Measurements from ENCODE around the gene PLXNA2. TPM values are rescaled to one million over a fixed set of nuclear protein-coding genes. Genes with fewer than 3 reads are reported as not detected.

PLXNA2 gene
- total and polyA plus RNA-seq, 2 of the 4 experiments (the other 2 are of a cell fraction): 0.72 to 1.1 TPM

DNA sequence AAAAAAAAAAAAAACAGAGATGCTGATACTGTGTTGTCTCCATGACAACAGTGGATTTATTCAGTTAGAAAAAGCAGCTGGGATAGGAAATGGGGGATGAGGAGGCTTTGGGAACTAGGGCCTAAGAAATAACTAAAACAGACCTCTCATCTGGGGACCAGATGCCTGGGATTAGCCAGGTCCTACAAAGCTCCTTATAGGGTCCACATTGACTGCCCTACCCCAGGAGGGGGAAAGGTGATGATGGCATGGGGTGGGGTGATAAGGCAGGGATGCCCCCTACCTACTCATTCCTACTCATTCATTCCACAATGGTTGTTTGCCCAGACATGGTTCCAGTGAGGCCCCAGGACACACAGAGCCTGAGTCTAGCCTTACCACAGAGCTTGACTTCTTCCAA is 131.2 kb downstream of the PLXNA2 start:
- H3K14ac ChIP-seq (replicated peaks; ENCODE audit: low read depth, low read length): no peak overlapping the region
- H3K23ac ChIP-seq (ENCODE audit: low read depth, low read length): no peak overlapping the region
- H2BK20ac ChIP-seq (ENCODE audit: low read depth, low read length): no peak overlapping the region
- H3K4me2 ChIP-seq (ENCODE audit: low read depth, low read length): no peak overlapping the region
- H3K9ac ChIP-seq (ENCODE audit: low read depth, low read length): no peak overlapping the region
- ATAC-seq (ENCODE audit: low read depth): no peak
- H4K91ac ChIP-seq (ENCODE audit: insufficient read depth, low read depth, low read length): no peak overlapping the region
- H2BK15ac ChIP-seq (ENCODE audit: low read depth, low read length): no peak overlapping the region
- POLR2A ChIA-PET (ENCODE audit: unreplicated experiment): no interaction called here
- no peaks in the 10 kb centered on the region for H4K20me1 ChIP-seq (ENCODE audit: insufficient read depth, low read length)
- dilution Hi-C loops (cut with HindIII; ENCODE audit: low sequenced_read_pairs, unreplicated experiment): no loop called here
- no peaks in the 10 kb centered on the region for H3K27me3 ChIP-seq (ENCODE audit: control insufficient read depth, insufficient read depth, low read length)
- no peak overlapping the region for H2AFZ ChIP-seq (replicated peaks; ENCODE audit: low read length, poor library complexity)
- in situ Hi-C loops (cut with MboI; ENCODE audit: low sequenced_read_pairs): no loop called here
- no peaks in the 10 kb centered on the region for H3K36me3 ChIP-seq (ENCODE audit: control insufficient read depth, insufficient read depth, low read length)
- peak overlapping the region; percentile 50 for H2AK9ac ChIP-seq (replicated peaks; ENCODE audit: low read depth, low read length, poor library complexity)
- no peak overlapping the region for H4K8ac ChIP-seq (ENCODE audit: low read depth in 2 of 2, low read length in 2 of 2)
- H3K4me3 ChIP-seq (ENCODE audit: insufficient read depth, low read depth, low read length): no peak overlapping the region
- no TSS peak for BruUV-seq (replicated peaks)
- H2BK5ac ChIP-seq (ENCODE audit: low read depth, low read length, poor library complexity, severe bottlenecking): no peak overlapping the region
- H3K9me3 ChIP-seq (ENCODE audit: control insufficient read depth, insufficient read depth, low read length): no peaks in the 10 kb centered on the region
- H3K9me1 ChIP-seq (ENCODE audit: insufficient read depth, low read length): no peaks in the 10 kb centered on the region; the same call in 1 of the 2 replicates
- TF ChIP-seq BHLHE40 (IDR thresholded peaks at IDR 0.05; ENCODE audit: low read depth, low read length): no peak
- H3K18ac ChIP-seq (ENCODE audit: low read depth, low read length): no peak overlapping the region
- intact Hi-C loops (cut with micrococcal nuclease): no loop called here
- no peak for DNase-seq
- H4K5ac ChIP-seq (ENCODE audit: low read depth, low read length): no peak overlapping the region
- no peak overlapping the region for H3K27ac ChIP-seq (ENCODE audit: insufficient read depth, low read length)
- H3K79me1 ChIP-seq (ENCODE audit: low read depth in 1 of 2, low read length in 2 of 2): no peaks in the 10 kb centered on the region
- H2AK5ac ChIP-seq (ENCODE audit: low read depth, low read length): no peak overlapping the region; the same call in 1 of the 2 replicates
- H3K4ac ChIP-seq (ENCODE audit: low read depth, low read length): no peak overlapping the region
- no peak overlapping the region for H3K56ac ChIP-seq (ENCODE audit: extremely low read depth, insufficient read depth, low read length)
- CTCF ChIA-PET: interaction anchor here (1.0 kb wide), 1 partner anchor 19 kb away, joined by 3 read pairs; no protein-coding TSS in a partner anchor
- H3K4me1 ChIP-seq (ENCODE audit: control insufficient read depth, insufficient read depth, low read length): 0 out of 2 replicates have a peak, but pooled peaks cover 1% of the 10 kb centered on the region
- H2BK120ac ChIP-seq (ENCODE audit: low read depth, low read length): no peak overlapping the region
